HG03575 (cell line): ENCODE data around the gene PPP4C.
"Not testable (repeated sequence)": the region's sequence is repeated elsewhere in the genome, so short reads cannot be mapped to it uniquely, and the experiment has no call there.

Source experiments
- ATAC-seq: cut with Tn5 transposase; IDR thresholded peaks from one replicate; pipeline ENCODE4 v1.9.1; 2021; ENCODE audit not compliant: unreplicated experiment, insufficient number of reproducible peaks, low FRiP score; ENCODE audit errors: extremely low read depth

PPP4C gene

GRCh38 chr16:30075503-30076275, at the start of gene PPP4C:
TSS of gene PPP4C (plus strand) at chr16:30075994. CDS start at chr16:30076378, 384 bp downstream.
- no peak for ATAC-seq

GRCh38 chr16:30026449-30026848, 49.3 kb upstream of the PPP4C start:
- no peak for ATAC-seq

GRCh38 chr16:30027588-30028437, 48.0 kb upstream of the PPP4C start:
- ATAC-seq: no peak

GRCh38 chr16:30028438-30029076, 47.2 kb upstream of the PPP4C start:
- ATAC-seq: no peak

- no peak for ATAC-seq
These were observed 45.6 kb upstream of the PPP4C start for GRCh38 chr16:30030011-30030685.

- ATAC-seq: no peak
These were observed 44.9 kb upstream of the PPP4C start, which contains the start of gene TLCD3B for GRCh38 chr16:30030841-30031413. TSS of gene TLCD3B (minus strand) at chr16:30031271. CDS start at chr16:30030527, 744 bp downstream.

GRCh38 chr16:30031477-30031918, 44.3 kb upstream of the PPP4C start:
- no peak for ATAC-seq

- ATAC-seq: no peak
These were observed 43.5 kb upstream of the PPP4C start for GRCh38 chr16:30032083-30032819.

GRCh38 chr16:30033270-30033669, 42.5 kb upstream of the PPP4C start:
- ATAC-seq: no peak

GRCh38 chr16:30040221-30040620, 35.6 kb upstream of the PPP4C start:
- ATAC-seq: no peak

- ATAC-seq: not testable (repeated sequence)
These were observed 35.1 kb upstream of the PPP4C start for GRCh38 chr16:30040690-30041089.

GRCh38 chr16:30041841-30042240, 34.0 kb upstream of the PPP4C start:
- ATAC-seq: no peak

- ATAC-seq: no peak
These were observed 29.6 kb upstream of the PPP4C start for GRCh38 chr16:30046178-30046577.

- ATAC-seq: no peak
These were observed 29.2 kb upstream of the PPP4C start for GRCh38 chr16:30046588-30046987.

GRCh38 chr16:30049871-30050270, 25.9 kb upstream of the PPP4C start:
- ATAC-seq: no peak

- no peak for ATAC-seq
These were observed 24.3 kb upstream of the PPP4C start for GRCh38 chr16:30051518-30051917.

- ATAC-seq: no peak
These were observed 23.0 kb upstream of the PPP4C start for GRCh38 chr16:30052671-30053372.
